HT-29 (cell line): ENCODE results near the gene ADGRF4. TPM values are rescaled to one million over a fixed set of nuclear protein-coding genes. Genes with fewer than 3 reads are reported as not detected.

Source experiments
- DNase-seq: peaks from one replicate; pipeline ENCODE4 v3.0.0-alpha.2; 2015; ENCODE audit warnings: low spot score
- total RNA-seq: library from RNA; depleted of rRNA; stranded (reverse); fragments of >200 nt; shearing (Covaris generic); gene quantifications from 2 replicates; pipeline ENCODE4 v1.2.3, GENCODE V29; 2014; rRNA removed

Gene ADGRF4
- total RNA-seq, result 0.41 and 0.94 TPM in 2 replicates

DNA sequence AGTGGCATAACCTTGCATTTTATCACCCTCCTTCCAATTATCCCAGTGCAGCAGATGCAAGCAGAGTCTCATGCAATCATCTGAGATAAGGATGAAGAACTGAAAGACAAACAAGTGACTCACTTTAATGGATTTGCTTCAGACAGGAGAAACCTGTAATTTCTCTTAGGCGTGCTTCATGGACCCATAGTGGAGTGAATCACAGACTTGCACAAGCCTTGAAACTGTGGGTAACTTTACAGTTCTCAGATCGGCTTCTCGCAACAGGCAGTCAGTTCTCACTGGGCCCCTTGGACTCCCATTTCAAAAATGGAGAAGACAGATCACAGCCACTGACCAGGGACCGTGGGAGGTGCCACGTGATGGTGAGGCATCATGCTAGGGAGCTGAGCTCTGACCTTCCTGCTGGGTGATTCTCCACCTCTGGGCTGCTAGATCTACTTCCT lies at the start of gene ADGRF4:
TSS of gene ADGRF4 (plus strand) at position 239 of the 446 bp plus-strand sequence. CDS start 8,666 bp downstream, outside the sequence.
- peak; percentile 80 for DNase-seq

GRCh38 chr6:47650553-47651432 lies 47.6 kb upstream of the ADGRF4 start:
- DNase-seq, result no peak

DNA sequence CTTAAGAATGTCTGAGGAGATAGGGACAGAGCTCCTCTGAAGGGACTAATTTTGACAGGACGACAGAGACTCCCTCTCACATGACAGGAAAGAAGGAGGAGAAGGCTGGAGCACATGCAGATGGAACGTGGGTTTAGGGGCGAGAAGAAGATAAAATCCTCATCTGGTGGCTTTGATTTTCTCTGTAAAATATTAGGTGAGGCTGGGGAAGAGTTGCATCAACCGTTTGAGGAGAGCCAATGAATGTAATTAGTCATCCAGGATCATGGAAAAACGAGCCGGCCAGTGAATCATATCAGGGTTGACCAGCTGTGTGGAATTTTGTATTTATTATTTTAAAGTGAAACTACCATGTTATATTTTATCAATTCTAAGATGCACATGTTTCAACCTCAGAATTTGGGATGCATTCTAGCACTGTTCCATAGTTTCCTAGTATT lies 46.9 kb upstream of the ADGRF4 start:
- no peak for DNase-seq

DNA sequence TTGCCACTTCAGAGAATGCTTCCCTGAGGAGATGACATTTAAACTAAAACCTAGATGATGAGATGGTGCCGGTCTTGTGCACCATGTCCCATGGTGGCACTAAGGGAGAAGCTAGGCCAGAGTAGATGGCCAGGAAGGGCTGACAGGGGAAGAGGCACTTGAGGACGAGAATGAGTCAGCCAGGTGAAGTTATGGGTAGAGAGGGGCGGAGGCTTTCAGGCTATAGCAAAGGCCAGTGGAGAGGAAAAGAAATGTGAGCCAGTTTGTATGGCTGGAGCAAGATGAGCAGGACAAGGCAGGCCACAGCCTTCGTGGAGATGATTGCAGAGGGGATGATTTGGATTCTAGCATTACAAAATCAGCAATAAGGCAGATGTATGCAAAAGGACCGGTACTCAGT lies 44.7 kb upstream of the ADGRF4 start:
- peak; percentile 74 for DNase-seq

- no peak for DNase-seq
Measured at GRCh38 chr6:47654255-47654654, 44.1 kb upstream of the ADGRF4 start.

- DNase-seq, result peak; percentile 82
Measured at GRCh38 chr6:47655719-47656595, 42.4 kb upstream of the ADGRF4 start.

DNA sequence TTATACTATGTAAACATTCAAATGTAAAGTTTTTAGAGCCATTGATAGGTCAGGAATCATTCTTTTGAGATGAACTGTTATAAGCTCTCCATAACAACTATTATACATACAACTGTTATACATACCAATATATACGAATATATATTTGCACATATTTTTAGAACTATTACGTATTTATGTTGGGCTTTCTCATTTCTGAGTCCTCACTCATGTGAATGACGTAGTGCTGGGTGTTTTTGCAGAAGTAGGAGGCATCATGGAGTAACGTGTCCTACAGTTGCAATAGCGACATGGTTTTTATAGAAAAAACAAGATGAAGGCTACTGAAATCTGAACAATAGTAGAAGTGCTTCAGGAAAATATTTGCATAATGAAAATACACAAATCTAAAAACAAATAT lies 36.4 kb upstream of the ADGRF4 start:
- DNase-seq, result no peak

DNA sequence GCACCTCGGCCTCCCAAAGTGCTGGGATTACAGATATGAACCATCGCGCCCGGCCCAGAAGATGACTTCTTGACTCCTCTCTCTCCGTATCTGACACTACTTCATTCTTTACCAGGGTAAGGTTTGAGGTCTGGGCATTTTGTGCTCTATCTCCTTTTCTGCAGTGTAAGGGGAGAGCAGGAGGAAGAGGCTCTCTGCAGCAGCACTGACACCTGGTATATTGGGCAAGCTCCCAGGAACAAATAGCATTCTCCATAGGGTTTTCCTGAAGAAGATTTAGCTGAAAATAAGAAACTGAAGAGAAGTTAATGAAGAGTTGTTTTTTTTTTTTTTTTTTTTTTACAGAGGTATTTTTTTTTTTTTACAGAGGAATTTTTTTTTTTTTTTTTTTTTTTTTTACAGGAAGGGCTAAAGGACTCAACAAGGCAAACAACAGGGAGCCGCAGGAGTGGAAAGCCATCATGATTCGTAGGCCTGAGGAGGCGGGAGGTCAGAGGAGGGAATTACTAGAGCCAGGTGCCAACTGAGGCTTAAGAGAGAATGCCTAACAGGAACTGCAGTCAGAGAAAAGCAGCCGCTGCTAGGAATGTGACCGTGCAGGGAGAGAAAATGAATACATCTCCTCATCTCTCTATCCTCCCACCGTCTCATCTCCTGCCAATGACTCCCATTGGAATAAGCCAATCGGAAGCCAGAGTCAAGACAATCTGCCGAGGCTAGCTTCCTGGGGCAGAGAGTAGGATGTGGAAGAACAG lies 34.7 kb upstream of the ADGRF4 start:
- DNase-seq, result no peak

- DNase-seq, result peak; percentile 49
Measured at GRCh38 chr6:47665112-47665511, 33.3 kb upstream of the ADGRF4 start.

DNA sequence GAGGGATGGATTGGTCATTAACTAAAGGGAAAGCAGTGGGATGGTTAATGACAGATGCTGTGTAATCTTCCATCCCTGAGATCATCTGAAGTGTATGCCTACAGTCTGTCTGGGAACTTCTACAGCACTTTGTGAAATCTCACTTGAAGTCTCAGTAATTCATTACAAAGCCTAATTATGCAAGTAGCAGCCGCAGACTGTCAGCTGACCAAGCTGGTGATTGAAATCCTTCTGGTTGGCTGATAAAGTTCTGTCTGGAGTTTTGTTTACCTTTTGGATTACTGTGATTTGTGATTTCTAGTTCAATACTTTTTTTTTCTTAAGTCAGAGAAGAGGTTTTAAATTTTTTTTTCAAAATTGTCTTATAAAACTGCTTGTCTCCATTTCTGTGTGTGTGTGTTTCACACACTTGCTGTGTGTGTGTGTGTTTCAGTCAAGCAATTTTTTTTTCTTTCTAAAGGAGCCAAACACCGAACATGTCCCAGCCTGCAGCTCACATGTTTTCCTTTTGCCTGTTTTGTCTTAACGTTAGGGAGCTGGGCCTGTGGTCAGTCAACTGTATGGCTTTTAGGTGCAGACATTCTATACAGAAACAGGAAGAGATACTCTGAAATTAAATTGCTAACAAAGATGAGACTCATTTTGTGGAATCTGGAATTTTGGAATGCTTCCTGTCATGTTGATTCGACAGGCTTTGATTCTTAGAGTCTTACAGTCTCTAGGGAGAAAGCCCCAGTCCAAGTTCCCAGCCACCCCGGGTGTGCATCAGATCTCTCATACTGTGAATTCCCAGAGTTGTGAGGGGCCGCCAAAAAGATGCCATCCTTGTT lies 28.5 kb upstream of the ADGRF4 start:
- DNase-seq, result peak; percentile 36

DNA sequence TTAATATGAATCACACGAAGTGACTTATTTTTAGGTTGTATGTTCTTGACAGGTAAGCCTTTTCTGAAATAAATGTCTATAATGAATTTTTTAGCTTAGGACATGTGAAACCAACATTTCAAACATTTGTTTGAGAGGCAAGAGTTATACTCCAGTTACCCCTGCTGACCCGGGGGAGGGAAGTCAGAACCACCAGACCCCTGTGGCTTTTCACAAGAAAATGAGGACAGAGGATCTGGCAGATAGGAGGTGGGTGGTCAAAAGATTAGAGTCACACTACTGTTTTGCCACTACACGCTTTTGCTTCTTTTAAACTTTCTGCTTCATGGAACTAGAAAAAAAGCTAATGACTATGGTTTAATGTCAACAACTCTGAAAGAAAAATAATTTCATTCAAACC lies 27.5 kb upstream of the ADGRF4 start:
- DNase-seq, result no peak

DNA sequence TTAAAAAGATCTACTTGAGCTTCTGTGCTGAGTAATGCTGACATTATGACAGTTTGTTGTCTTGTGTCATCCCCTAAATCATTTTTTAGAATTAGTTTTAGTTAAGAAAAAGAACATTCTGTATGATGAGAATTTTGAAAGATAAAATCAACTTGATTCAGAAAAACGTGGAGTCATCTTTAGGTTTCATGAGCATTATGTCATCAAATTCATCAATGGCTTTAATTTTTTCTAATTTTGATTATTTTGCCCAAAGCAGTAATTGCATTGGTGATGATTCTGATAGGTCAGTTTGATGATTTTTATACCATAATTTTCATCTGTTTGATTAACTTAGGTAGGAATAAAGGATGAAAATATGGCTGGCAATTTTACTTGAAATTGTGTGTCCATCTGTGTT lies 26.6 kb upstream of the ADGRF4 start:
- no peak for DNase-seq

- DNase-seq, result no peak
Measured at GRCh38 chr6:47672816-47673215, 25.6 kb upstream of the ADGRF4 start.

- no peak for DNase-seq
Measured at GRCh38 chr6:47674673-47675072, 23.7 kb upstream of the ADGRF4 start.

GRCh38 chr6:47677381-47678100 lies 20.8 kb upstream of the ADGRF4 start:
- no peak for DNase-seq

DNA sequence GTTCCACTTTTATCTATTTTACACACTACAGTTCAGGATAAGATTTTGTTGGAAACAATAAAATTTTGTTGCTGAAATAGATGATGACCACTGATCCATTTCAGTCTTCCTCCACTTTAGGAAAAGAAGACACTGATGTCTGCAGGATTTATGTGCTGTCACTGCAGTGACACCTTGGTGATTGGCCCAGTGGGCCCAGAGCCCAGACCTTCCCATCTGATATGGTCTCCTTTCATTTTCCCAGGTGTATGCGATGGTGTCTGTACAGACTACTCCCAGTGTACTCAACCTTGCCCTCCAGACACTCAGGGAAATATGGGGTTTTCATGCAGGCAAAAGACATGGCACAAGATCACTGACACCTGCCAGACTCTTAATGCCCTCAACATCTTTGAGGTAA lies 19.6 kb upstream of the ADGRF4 start:
- DNase-seq, result no peak

GRCh38 chr6:47679322-47679906 lies 19.0 kb upstream of the ADGRF4 start:
- no peak for DNase-seq

- no peak for DNase-seq
Measured at GRCh38 chr6:47680051-47680450, 18.3 kb upstream of the ADGRF4 start.

DNA sequence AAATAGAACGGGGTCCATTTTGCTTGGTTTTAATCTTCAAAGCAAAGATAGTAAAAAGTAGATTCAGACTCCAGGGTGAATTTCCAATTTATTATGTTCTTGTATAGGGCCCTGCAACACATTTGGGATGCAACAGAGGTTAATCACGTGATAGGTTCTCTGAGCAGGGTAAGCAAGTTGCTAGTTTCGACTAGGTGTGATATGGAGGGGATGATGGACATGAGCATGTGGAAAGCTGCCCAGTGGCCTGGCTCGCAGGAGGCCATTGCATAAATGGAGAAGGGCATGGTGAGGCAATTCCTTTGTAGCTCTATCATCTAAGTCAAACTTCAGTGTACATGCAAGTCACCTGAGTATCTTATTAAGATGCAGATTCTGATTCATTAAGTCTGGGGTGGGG lies 17.7 kb upstream of the ADGRF4 start:
- DNase-seq, result no peak
